SKM-1 (cell line): Measurements from ENCODE around the gene LRCOL1.

ENCODE experiments used
- DNase-seq: peaks from one replicate; lab custom pipeline; 2025; ENCODE audit not compliant: unreplicated experiment; lab: John Stamatoyannopoulos, UW

The LRCOL1 gene

GRCh38 chr12:132610051-132610759 lies at the start of gene LRCOL1:
TSS of gene LRCOL1 (minus strand) at chr12:132610582. CDS start at chr12:132606251, 4,331 bp downstream.
- no peak for DNase-seq

GRCh38 chr12:132660052-132660451 lies 49.7 kb upstream of the LRCOL1 start:
- no peak for DNase-seq

- no peak for DNase-seq
Measured at GRCh38 chr12:132659146-132659545, 48.8 kb upstream of the LRCOL1 start.

GRCh38 chr12:132658149-132658894 lies 47.9 kb upstream of the LRCOL1 start:
- DNase-seq = no peak

- DNase-seq = no peak
Measured at GRCh38 chr12:132657004-132657727, 46.8 kb upstream of the LRCOL1 start.

- DNase-seq = no peak
Measured at GRCh38 chr12:132653567-132654290, 43.3 kb upstream of the LRCOL1 start.

GRCh38 chr12:132651444-132652100 lies 41.2 kb upstream of the LRCOL1 start:
- peak; percentile 100 for DNase-seq

GRCh38 chr12:132649226-132649945 lies 39.0 kb upstream of the LRCOL1 start:
- DNase-seq = no peak

GRCh38 chr12:132648616-132649225 lies 38.3 kb upstream of the LRCOL1 start:
- DNase-seq = no peak

- DNase-seq = no peak
Measured at GRCh38 chr12:132647858-132648257, 37.5 kb upstream of the LRCOL1 start.

- DNase-seq = no peak
Measured at GRCh38 chr12:132646850-132647249, 36.5 kb upstream of the LRCOL1 start.

- DNase-seq = no peak
Measured at GRCh38 chr12:132642846-132643835, 32.8 kb upstream of the LRCOL1 start.

- no peak for DNase-seq
Measured at GRCh38 chr12:132641811-132642650, 31.6 kb upstream of the LRCOL1 start.

GRCh38 chr12:132640936-132641335 lies 30.6 kb upstream of the LRCOL1 start:
- no peak for DNase-seq

- no peak for DNase-seq
Measured at GRCh38 chr12:132639956-132640520, 29.7 kb upstream of the LRCOL1 start.

GRCh38 chr12:132638541-132639408 lies 28.4 kb upstream of the LRCOL1 start:
- no peak for DNase-seq
